Limb (tissue), 2 donors: ENCODE measurements around the gene GRID2.

Experiments
- DNase-seq, 2 donors: peaks; one replicate each; pipeline ENCODE4 v3.0.0-alpha.2; 2016; ENCODE audit errors: extremely low spot score in 2 of 2

Gene GRID2

DNA sequence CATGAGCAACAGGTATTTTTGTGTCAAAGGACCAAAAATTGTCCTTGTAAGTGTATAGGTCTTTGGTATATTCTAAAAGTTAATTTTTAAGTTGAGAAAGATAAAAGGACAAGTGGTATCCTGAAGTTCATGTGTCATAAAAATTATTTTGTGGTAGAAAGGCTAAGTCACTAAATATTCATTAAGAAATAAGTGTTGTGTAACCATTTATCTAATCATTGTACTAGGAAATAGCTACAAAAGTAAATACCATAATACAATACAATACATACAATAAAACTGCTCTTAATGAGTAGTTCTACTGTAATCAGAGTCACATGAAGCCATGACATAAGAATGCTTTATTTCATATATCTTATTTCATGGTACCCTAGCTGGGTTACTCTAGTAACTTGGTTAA, 1442.3 kb downstream of the GRID2 start:
- DNase-seq, result no peak

DNA sequence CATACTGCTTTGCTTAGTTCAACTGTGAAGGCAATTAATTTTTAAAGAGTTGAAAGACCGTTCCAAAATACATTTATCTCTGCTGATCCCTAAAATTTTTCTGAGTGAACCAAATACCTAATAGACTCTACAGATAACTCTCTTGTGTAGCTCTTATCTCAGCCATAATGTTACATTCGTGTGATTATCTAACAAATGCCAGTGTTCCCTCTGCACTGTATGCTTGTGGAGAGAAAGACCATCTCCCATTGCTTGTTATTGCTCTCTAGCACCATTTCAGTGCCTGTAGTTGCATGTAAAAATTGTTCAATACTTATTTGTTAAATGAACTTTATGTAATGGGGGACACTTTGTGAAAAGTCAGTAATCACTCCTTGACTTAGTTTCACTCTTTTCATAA, 1443.5 kb downstream of the GRID2 start:
- DNase-seq, result no peak

DNA sequence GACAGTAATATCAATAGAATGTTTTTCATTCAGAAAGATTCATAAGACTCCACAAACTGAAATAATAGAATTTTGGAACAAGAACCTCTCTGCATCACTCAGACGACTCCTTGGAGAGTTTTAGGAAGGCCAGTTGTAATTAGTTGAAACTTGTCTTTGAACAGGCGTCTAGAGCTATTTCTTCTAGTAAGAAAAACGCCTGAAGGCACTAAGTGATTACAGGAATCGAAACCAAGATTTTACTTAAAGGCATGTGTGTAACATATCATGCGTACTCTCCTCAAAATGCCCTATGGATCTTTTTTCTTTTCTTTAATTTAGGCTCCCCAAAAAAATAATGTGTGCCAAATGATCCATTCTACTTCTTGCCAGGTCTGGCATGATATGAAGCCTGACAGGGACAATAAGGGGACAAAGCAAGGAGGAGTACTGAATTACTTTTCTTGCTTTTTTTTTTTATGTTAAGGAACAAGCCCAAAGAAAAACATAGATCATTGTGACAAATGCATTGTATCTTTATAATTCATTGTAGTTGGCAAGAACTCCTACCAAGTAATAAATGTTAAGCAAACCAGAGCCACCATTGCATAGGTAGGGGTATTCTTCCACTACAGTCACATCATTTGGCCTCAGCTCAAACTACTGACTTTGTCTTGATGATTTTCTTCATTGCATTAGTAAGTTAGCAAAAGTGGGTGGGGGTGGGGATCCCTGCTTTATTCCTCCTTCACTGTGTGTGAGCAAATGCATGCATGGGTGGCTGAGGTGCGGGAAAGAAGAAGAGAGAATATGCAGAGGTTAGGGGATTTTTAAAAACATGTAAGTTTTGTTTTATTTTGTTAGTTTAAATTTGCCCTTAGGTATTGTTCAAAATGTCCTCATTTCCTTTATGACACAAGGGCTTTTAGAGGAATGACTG, 1444.9 kb downstream of the GRID2 start:
- DNase-seq, result no peak

- no peak for DNase-seq
Observed at GRCh38 chr4:93749292-93749761, 1445.6 kb downstream of the GRID2 start.

- no peak for DNase-seq
Observed at GRCh38 chr4:93751411-93751810, 1447.6 kb downstream of the GRID2 start.

DNA sequence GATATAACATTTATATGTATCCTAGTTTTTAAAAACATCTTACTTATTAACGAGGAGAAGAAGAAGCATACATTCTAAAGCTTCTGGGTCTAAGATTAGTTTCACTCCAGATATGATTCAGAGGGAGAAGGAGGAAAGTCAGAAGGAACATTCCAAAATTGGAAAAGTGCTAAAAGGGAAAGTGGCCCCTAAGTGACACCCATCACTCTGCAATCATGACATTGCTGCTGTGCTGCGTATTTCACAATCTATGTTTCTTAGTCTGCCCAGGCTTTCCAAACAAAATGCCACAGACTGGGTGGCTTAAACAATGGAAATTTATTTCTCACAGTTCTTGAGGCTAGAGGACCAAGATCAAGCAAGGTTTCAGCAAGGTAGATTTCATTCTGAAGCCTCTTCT, 1452.3 kb downstream of the GRID2 start:
- DNase-seq, result no peak

GRCh38 chr4:93759506-93759905, 1455.7 kb downstream of the GRID2 start:
- DNase-seq, result no peak

DNA sequence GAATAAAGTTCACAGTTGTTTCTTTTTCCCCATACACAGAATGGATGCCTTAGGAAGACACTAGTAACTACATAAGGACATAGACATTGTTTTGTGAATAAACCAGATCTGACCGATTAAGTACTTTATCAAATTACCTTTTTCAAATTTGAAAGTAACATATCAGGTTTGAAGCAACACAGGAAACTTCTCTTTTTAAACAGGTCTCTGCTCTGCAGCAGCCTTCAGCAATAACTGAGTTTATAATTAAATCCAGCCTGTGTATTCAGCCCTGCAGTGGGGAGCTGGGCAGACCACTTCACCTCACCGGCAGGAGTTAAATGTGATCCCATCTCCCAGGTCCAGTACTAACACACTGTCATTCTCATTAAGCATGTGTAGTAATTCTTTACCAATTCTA, 1456.5 kb downstream of the GRID2 start:
- no peak for DNase-seq

GRCh38 chr4:93761286-93761685, 1457.5 kb downstream of the GRID2 start:
- no peak for DNase-seq

- DNase-seq, result peak in 1 of 2 donors; percentile 76
Observed at GRCh38 chr4:93764639-93765246, 1461.0 kb downstream of the GRID2 start.

- no peak for DNase-seq
Observed at GRCh38 chr4:93767917-93768316, 1464.2 kb downstream of the GRID2 start.

DNA sequence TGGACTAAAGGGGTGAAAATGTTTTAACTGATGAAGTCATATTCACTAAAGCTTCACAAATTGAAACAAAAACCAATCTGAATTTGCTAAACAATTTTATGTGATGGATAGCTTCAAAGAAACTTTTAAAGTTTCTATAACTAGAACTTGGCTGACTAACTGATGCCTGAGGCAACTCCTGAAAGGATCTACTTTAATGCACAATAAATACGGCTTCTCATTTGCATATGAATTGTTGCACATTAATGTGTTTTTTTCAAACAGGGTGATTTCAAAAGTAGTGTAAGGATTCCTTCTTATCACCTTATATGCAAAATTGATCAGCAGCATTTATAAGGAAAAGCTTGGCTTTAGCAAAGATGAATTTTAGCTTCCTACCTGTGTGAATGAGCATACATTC, 1466.4 kb downstream of the GRID2 start:
- no peak for DNase-seq

- DNase-seq, result no peak
Observed at GRCh38 chr4:93771640-93772411, 1468.1 kb downstream of the GRID2 start.

GRCh38 chr4:93772858-93773257, 1469.1 kb downstream of the GRID2 start:
- no peak for DNase-seq

DNA sequence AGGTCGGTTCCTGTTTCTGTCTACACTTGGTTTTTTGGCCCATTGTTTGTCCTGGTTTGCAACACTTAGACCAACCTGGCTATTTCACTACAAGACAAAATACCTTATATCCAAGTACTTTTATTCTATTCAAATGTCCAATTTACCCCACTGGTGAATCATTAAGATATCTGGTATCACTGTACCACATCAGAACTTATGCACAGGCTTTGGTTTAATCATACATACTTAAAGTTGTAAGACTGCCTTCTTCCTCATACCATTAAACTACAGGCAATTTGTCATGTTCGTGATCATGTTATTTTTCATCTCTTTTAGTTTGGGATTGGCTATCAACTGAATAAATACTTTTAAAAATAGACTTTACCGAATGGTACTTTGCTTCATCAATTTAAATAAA, 1471.8 kb downstream of the GRID2 start:
- DNase-seq, result no peak

- DNase-seq, result no peak
Observed at GRCh38 chr4:93776386-93777080, 1472.8 kb downstream of the GRID2 start.

DNA sequence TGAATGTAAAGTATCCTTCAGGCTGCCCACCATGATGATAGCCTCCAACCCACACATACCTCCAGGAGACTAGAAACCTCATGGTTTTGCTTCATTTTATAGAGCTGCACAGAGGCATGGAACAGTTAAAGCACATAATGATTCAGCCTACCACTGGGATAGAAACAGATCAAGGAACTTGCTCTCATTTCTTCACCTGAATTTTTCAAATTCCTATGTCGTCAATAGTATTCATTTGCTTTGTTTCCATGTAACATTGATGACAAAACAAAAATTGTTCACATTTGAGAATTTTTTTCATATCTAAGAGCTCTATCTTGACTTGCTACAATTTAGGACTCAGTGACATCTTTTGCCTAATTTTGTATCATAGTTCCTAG, 1473.3 kb downstream of the GRID2 start:
- DNase-seq, result no peak

DNA sequence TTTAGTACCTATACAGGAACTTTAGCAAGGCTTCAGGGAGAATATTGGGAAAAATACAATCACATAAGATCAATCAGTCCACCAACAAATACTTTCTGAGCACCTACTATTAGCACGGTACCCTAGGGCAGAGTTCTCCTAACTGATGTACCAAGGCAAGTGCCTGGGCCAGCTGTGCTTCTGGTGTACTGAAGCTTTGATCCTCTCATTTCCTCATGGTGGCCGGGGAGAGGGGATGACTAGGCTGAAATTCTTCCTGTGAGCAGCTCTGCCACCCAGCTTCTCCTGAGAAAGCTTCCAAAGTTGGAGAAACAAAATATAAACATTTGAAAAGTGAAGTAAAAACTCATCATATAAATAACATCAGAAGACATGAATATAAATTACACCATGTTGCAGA, 1475.5 kb downstream of the GRID2 start:
- no peak for DNase-seq

DNA sequence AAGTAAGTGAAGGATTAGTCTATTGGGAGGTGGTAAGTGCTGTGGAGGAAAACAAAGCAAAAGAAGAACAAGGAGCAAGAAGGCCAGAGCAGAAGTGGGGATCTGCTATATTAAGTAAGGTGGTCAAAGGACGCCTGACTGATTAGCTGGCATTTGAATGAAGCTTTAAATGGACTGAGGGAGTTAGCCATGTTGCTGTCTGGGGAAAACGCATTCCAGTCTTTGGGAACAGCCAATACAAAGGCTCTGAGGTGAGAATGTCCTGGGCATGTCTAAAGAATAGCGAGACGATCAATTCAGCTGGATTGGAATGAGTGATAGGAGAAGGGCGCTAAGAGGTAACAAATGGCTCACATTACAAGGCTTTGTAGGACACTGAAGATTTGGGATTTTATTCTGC, 1476.3 kb downstream of the GRID2 start:
- no peak for DNase-seq

DNA sequence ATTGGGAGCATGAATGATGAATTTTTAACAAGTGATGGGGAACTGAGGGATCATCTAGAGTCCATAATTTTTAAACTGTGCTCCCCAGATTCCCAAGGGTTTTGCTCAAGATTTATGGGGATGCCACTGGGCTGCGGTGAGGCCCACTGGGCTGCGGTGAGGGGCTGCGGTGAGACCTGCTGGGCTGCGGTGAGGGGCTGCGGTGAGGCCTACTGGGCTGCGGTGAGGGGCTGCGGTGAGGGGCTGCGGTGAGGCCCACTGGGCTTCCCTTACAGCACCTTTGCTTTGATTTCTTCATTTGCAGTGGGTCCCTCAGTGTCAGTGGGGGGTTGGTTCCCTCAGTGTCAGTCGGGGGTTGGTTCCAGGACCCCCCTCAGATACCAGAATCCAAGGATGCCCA, 1477.4 kb downstream of the GRID2 start:
- DNase-seq, result no peak

GRCh38 chr4:93786149-93786548, 1482.4 kb downstream of the GRID2 start:
- no peak for DNase-seq

DNA sequence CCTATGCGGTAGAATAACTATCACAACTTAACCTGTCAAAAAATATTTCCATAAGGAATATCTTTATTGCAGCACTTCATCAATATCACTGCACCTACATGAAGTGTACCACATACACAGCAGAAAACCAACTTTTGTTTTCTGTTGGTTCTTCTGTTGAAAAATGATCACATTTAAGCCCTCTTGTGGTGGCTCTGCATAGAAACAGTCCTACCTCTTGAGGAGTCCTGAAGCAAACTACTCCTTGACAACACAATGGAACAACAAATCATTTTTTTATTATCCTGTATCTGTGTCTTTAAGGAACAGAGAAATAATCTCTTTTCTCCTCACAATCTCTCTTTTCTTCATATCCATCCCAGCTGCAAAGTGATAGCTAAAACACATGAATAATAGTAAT, 1484.9 kb downstream of the GRID2 start:
- DNase-seq, result no peak
